ENCODE results near the gene IGF2.

DNA sequence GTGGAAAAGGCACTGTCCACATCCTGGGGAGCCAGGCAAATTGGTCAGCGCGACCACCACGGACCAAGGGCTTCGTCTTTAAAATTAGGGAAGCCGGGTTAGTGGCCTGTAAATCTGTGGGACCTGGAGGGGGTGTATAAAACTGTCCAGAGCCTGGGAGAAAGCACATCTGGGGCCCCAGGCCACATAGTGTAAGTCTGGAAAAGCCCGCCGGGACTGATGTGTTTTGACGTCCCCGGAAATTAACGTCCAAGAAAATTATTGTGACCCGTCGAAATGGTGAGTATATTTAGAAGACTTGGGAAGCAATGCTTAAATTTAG, 4.2 kb upstream of the IGF2 start:
- TF ChIP-seq CSDC2 (CRISPR knock-in tag; IDR thresholded peaks at IDR 0.05) (no peak), TCF4 (CRISPR knock-in tag; IDR thresholded peaks at IDR 0.05; ENCODE audit: borderline replicate concordance) (no peak), ZFP30 (CRISPR knock-in tag; IDR thresholded peaks at IDR 0.05) (no peak), ARNTL (CRISPR knock-in tag; IDR thresholded peaks at IDR 0.05; ENCODE audit: borderline replicate concordance, low read depth) (no peak), GLIS3 (CRISPR knock-in tag; IDR thresholded peaks at IDR 0.05) (no peak), ZNF565 (CRISPR knock-in tag; conservative IDR thresholded peaks at IDR 0.05; ENCODE audit: low read depth) (no peak), TOX (CRISPR knock-in tag; IDR thresholded peaks at IDR 0.05; ENCODE audit: borderline replicate concordance) (no peak), ZNF70 (CRISPR knock-in tag; IDR thresholded peaks at IDR 0.05) (no peak)
- TF ChIP-seq, protein P1, sequence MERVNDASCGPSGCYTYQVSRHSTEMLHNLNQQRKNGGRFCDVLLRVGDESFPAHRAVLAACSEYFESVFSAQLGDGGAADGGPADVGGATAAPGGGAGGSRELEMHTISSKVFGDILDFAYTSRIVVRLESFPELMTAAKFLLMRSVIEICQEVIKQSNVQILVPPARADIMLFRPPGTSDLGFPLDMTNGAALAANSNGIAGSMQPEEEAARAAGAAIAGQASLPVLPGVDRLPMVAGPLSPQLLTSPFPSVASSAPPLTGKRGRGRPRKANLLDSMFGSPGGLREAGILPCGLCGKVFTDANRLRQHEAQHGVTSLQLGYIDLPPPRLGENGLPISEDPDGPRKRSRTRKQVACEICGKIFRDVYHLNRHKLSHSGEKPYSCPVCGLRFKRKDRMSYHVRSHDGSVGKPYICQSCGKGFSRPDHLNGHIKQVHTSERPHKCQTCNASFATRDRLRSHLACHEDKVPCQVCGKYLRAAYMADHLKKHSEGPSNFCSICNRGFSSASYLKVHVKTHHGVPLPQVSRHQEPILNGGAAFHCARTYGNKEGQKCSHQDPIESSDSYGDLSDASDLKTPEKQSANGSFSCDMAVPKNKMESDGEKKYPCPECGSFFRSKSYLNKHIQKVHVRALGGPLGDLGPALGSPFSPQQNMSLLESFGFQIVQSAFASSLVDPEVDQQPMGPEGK (CRISPR knock-in tag; IDR thresholded peaks at IDR 0.05; ENCODE audit: borderline replicate concordance) = no peak
- TF ChIP-seq, protein P2, sequence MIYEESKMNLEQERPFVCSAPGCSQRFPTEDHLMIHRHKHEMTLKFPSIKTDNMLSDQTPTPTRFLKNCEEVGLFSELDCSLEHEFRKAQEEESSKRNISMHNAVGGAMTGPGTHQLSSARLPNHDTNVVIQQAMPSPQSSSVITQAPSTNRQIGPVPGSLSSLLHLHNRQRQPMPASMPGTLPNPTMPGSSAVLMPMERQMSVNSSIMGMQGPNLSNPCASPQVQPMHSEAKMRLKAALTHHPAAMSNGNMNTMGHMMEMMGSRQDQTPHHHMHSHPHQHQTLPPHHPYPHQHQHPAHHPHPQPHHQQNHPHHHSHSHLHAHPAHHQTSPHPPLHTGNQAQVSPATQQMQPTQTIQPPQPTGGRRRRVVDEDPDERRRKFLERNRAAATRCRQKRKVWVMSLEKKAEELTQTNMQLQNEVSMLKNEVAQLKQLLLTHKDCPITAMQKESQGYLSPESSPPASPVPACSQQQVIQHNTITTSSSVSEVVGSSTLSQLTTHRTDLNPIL (CRISPR knock-in tag; IDR thresholded peaks at IDR 0.05; ENCODE audit: low read depth) = no peak
- TF ChIP-seq, protein P3, sequence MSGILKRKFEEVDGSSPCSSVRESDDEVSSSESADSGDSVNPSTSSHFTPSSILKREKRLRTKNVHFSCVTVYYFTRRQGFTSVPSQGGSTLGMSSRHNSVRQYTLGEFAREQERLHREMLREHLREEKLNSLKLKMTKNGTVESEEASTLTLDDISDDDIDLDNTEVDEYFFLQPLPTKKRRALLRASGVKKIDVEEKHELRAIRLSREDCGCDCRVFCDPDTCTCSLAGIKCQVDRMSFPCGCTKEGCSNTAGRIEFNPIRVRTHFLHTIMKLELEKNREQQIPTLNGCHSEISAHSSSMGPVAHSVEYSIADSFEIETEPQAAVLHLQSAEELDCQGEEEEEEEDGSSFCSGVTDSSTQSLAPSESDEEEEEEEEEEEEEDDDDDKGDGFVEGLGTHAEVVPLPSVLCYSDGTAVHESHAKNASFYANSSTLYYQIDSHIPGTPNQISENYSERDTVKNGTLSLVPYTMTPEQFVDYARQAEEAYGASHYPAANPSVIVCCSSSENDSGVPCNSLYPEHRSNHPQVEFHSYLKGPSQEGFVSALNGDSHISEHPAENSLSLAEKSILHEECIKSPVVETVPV (CRISPR knock-in tag; IDR thresholded peaks at IDR 0.05) = no peak
